GM12875 (cell line): ENCODE results near the gene SCUBE2.
A peak's percentile ranks its signal among the peaks of the same experiment; 100 is the strongest.

ENCODE experiments used
- H3K4me3 ChIP-seq: one replicate; pipeline ENCODE4 v1.5.1; 2011; ENCODE audit warnings: low read depth, low read length, control low read depth
- CTCF ChIP-seq: IDR thresholded peaks from 2 replicates; pipeline ENCODE4 v1.5.1; 2011; ENCODE audit warnings: low read depth, mild to moderate bottlenecking, control low read depth, inconsistent platforms, low read length, moderate library complexity, borderline replicate concordance; ENCODE audit not compliant: insufficient read depth

The SCUBE2 gene

GRCh38 chr11:9092853-9093778 lies 1.7 kb upstream of the SCUBE2 start:
- H3K4me3 ChIP-seq: no peak overlapping the region
- TF ChIP-seq CTCF: 0 out of 2 replicates have a peak, but pooled peaks have one; percentile 21

GRCh38 chr11:9092072-9092471 lies 673 bp upstream of the SCUBE2 start:
- H3K4me3 ChIP-seq: no peak overlapping the region
- TF ChIP-seq CTCF: no peak

GRCh38 chr11:9090488-9091043 lies 833 bp downstream of the SCUBE2 start:
- no peak for TF ChIP-seq CTCF

GRCh38 chr11:9089636-9090035 lies 1.8 kb downstream of the SCUBE2 start:
- TF ChIP-seq CTCF: no peak
- no peak overlapping the region for H3K4me3 ChIP-seq

More at GRCh38 chr11:9090488-9091043, 833 bp downstream of the SCUBE2 start:
- peak overlapping the region; percentile 16 for H3K4me3 ChIP-seq

- no peak for TF ChIP-seq CTCF
- H3K4me3 ChIP-seq: no peak overlapping the region
Observed at GRCh38 chr11:9089061-9089460, 2.3 kb downstream of the SCUBE2 start.

GRCh38 chr11:9082575-9082974 lies 8.8 kb downstream of the SCUBE2 start:
- no peak overlapping the region for H3K4me3 ChIP-seq
- TF ChIP-seq CTCF: no peak

- no peak overlapping the region for H3K4me3 ChIP-seq
- TF ChIP-seq CTCF: no peak
Observed at GRCh38 chr11:9081153-9081552, 10.2 kb downstream of the SCUBE2 start.
